SIG-M5 treated with dmso at 0.1 percent for 504 hours (cell line): Measurements from ENCODE around the gene TACC2.

Source experiments
- DNase-seq: peaks from one replicate; lab custom pipeline; 2025; ENCODE audit not compliant: unreplicated experiment; lab: John Stamatoyannopoulos, UW

TACC2 gene

DNA sequence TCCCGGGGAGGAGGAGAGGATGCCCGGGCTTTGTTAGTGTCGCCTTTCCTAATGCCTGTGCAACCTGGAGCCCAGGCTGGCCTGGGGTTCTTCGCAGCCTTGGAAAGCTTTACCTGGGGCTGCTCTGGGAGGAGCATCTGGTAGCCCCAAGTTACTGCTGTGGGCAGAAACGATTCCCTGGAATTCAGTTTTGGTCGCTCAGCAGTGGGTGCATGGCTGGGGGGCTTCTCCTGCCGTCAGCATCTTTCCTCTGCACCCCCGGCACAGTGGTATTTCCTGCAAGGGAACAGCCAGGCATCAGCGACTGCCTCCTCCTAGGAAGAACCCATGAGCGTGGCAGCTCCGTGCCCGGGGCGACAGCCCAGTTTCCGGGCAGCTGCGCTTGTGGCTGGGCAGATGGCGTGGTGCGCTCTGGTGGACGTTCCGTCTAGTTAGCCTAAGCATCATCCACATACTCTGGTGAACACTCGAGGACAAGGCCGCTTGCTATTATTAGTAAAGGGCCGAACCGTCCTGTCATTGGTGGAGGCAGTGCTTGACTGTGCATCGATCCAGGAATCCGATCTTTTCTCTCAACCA lies 175.1 kb downstream of the TACC2 start:
- no peak for DNase-seq

DNA sequence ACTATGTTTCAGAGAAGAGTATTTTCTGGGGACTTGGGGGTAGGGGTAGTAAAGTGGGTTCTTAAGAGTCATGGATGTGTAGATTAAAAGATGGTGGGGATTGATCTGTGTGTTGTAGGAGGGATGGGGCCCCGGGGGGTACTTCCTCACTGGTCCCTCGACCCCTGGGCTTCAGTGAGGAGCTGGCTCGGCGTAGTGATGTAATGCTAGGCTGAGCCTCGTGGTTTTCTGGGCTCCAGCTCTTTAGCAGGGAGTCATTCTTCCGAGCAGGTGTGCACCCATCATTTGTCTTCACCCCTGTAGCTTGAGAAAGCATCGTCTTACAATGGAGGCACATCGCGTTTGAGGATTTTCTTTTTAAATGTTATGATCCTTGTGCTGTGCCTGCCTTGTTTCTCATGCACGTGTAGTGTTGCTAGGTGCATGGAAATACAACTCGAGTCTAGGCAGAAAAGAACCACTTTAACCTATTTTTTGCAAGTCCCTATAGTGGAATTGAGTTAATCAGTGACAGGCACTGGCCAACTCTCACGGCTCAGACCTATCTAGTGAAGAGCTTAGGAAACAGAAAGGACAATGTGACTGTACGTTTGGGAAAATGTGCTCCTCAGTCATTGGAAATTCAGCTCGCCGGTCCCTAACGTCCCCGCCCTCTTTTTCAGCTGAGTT lies 176.0 kb downstream of the TACC2 start:
- DNase-seq: no peak

DNA sequence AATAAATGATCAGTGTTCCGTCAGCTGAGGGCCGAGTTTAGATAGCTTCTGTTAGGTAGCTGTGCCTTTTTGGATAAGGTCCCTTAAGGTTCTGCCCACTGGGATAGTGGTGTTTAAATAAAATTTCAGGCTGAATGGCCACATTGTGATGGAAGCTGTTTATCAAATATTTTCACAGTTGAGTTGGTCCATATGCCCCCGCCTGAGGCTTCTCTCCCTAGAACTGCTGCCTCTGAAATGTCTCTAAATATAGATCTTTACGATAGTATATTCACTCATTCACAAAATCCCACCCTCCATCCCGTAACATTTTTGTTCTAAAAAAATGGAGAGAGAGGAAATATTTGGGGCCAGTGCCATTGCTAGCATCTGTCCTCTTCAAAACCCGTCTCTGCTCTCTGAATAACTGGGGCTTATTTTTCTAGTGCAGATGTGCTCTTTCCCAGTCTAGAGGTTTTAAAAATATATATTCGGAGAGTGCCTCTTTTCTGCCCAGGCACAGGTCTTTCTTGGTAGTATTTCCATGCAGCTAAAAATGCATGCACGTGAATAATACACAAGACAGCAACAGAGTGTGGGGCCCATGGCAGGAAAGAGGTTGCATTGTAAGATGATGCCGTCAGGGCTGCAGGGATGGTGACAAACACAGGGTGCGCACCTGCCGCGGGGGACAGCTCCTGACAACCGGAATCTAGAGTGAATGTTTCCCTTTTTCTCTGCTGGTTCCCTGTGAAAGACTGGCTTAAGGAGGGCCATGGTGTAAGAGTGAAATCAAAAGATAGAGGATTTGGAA lies 176.7 kb downstream of the TACC2 start:
- DNase-seq: no peak

DNA sequence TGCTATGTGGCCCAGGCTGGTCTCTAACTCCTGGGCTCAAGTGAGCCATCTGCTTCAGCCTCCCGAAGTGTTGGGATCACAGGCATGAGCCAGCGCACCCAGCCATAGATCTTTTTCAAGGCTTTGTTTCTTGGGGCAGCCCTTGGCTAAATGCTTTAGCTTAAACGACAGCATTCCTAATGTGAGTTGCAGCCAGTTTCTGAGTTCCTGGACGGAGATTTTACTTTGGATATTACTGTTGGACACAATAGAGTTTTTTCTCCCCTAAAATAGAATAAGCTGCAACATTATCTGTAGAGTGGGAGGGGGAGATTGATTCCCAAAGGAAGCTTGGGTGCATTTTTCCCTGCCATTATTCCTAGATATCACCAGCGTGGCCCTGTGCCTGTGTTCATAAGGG lies 179.1 kb downstream of the TACC2 start:
- DNase-seq: no peak

DNA sequence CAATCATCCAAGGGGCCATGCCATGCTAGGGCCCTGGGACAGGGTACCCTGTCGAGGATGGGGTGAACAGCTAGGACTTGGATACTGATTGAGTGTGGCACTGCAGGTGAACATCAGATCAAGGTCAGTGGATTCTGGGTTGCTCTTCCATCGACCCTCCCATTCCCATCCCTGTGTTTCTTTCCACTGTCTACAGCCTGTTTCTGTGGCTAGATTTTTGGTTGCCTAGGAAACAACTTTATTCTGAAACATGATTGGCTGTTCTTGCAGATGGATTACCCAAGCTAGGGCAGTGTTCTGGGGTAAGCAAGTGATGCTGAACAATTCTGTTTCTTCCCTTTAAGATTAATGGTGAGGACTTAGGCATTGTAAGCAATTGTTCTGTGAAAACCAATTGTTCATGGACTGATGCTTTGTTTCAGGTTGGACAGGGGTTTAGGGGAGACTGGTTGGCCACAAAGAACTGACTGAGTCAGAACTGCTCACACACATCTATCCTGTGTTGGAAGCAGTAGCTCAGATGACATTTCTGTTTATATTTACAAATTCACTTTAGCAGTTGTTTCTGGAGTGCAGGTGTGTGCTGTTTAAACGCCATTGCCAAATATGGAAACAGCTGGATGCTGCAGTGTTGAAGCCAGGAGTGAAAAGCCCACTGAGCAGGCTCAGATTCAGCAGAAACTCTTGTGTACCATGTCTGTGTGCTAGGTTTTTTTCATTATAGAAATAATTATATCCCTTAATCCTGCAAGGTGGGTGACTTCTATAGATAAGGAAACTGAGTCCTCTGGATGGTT lies 179.8 kb downstream of the TACC2 start:
- no peak for DNase-seq

DNA sequence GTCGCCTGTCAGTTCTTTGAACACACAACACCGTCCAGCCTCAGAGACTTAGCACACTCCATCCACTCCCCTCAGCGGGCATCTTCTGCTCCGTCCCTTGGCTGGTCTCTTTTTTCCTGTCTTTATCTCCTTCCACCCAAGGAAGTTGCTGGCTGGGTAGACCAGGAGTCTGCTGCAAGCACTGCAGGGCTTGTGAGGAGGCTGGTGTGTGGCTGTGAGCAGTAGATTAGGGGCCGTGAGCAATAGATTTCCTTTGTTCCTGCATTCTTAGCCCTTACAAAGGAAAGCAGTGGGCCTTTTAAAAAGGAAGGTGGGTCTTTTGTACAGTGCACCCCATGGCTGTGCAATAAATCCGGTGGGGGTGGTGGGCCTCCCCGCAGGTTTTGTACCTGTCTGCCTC lies 181.8 kb downstream of the TACC2 start:
- no peak for DNase-seq

DNA sequence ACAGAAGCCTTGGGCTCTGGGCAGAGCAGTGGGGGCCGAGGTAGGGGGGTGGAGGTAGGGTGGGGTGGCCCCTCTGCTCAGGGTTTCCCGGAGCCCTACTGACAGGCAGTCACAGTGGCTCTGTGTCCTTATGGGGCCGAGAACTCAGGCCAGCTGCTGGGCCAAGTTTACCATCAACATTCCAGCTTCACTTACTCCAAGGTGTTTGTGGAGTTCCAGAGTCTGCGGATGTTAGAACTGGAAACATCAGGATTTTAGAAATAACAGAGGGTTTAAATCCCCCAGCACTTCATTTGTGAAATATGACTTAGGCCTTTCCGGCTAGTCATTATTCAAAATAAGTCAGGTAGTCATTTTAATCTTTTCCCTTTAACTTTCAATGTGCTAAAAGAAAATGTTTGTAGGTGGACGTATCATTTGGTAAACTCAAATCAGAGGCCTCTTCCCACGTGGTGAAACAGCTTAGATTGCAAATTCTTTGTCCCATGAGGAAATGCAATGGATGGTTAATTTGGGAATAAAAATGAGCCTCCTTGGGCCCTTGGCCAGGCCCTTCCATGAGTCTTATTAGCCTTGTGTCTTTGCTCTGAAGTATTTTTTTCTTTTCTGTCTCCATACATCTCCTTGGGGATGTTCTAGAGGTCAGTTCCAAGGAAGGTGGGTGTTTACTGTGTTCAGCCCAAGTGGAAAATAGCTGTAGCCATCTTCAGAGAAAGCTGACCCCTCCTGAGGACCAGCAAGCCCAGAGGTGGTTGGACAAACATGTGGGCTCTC lies 182.5 kb downstream of the TACC2 start:
- no peak for DNase-seq

DNA sequence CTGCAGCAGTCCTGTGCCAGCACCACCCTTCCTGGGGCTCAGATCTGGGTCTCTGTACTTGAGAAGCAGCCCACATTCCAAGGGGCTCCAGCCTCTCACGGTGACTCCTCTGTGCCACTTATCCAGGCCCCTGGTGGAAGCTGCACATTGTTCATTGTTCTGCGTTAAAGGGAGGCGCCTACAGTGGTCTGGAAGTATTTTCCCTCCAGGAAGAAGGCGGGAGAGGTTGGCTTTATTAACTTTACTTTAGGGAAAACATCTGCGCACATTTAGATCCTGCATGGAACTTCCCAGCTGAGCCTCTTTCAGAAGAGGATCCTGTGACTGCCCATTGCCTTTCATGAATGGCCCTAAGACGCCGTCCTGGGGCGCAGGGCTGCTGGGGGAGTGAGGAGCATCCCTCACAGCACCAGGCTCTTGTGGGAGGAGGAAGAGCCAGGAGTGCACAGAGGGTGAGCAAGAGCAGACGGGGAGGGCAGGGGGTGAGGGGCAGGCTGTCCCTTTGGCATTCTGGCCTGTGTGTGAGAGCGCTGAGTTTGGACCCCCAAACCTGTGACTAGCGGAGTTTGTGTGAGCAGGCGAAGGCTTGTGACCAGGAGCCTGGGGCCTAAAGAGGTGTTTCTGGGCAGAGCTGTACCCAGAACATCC lies 183.5 kb downstream of the TACC2 start:
- no peak for DNase-seq

DNA sequence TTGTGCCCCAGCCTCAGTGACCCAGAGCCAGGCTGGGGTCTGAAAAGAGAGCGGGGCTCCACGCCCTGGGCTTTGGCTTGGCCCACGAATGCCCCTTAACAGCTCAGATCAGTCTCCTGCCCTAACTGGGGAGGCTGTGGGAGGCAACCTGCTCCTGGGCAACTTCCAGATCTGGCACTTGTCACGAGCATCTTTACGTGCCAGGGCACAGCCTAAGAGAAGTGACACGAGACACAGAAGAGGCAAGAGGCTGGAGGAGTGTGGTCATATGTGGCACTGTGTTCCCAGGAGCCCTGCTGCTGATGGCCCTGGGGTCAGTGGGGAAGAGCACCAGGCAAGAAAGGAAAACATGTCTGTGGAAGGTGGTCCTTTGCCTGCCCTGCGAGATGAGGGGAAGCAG lies 184.4 kb downstream of the TACC2 start:
- DNase-seq: no peak

DNA sequence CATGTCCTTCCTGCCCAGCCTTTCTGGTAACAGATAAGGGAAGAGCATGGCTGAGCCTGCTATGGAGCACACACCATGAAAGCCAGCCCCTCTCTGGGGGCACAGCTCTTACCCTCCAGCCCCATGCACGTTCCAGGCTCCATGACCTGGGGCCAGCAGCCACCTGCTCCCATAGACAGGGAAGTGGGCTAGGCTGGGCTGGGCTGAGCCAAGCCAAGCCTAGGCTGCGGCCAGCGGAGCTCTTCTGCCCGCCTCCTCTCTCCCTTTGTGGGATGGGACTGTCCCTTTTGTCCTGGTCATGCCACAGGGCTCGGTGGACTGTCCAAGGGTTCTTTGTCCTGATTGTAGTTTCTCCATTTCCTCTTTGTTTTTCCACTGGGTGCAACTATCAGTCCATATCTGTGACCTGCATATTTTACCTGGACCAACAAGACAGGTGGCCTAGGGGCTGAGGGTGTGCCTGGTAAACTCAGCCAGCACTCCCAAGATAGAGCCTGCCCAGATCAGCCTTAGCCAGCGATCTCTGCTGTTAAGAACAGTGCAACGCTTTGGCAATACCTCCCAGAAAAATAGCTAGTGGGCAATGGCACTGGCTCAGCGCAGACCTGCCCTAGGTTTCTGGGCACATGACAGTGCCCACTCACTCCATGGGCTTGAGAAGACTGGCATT lies 184.9 kb downstream of the TACC2 start:
- DNase-seq: no peak

DNA sequence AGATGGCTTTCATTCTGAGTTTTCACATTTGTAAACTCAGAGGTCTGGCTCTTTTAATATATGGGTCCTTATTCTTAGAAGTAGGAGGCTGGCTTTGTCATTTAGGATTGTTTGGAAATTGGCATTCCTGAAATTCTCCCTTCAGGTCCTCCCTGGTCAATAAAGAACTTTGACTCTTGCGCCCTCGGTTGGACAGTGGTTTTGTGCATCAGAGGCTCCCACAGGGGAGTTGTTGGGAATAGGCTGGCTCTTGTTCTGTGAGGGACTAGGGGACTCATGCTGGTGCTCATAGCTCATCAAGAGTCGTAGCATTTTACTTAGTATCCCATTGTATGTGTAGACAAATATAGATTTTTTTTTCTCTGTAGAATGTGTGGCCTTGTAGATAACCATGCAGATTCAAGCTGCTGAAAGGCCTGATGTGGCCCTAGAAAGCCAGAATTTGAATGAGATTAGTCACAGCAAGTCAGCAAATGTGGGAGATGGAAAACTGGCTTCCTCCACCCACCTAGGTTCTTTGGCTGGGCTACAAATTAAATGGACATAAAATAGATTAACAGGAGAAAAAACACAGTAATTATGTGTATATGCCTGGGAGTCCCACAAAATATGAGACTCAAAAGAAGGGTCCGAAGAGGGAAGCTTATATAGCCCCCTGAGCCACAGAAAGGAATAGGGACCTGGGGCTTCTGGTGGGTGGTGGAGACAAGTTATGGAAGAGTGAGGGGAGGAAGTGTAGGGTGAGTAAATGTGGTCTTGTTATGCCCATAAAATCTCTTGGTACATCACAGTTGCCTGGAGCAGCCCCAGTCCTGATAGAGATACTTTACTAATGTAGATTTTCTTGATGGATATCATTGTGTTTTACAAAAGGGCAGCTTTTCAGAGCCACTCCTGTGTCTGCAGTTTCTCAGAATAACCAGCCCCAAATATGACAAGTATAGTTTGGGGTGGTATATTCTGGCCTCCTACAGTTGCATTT lies 187.6 kb downstream of the TACC2 start:
- no peak for DNase-seq

DNA sequence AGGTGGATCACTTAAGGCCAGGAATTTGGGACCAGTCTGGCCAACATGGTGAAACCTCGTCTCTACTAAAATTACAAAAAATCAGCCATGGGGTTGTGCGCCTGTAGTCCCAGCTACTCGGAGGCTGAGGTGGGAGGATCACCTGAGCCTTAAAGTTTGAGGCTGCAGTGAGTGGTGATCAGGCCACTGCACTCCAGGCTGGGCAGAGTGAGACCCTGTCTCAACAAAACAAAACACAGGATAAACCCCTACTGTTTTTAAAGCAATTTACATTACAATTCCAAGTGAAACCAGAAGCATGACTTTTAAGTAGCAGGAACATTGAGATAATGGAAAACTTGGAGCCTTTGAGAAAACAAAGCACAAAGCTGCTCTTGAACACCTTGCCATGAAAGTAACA lies 189.7 kb downstream of the TACC2 start:
- DNase-seq: no peak

DNA sequence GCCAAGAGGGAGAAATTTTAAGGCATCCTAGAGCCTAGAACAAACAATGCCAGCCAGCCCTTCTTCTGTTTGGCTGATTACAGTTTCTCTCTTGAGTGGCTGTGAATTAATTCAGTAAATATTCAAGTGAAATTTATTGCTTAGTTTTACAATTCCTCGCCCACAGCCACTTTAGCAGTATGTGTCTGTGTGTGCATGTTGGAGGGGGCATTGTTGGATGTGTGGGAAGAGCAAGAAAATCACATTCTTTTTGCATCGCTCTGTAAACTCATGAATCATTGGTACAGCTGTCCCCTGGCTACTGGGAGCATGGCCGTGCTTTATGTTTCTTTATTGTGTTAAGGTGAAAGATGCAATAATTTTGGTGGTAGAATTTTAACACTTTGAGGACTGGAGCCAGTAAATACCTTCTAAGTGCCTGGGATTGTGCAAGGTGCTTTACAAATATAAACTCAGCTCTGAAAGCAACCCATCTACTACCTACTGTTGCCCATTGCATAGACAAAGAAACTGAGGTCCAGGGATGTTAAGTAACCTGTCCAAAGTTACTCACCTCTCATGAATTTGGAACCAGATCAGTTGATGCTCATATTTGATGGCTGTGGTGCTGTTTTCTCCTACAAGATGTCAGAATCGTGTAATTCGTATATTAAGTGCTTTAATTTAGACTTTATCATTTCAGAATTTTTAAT lies 192.2 kb downstream of the TACC2 start:
- no peak for DNase-seq

DNA sequence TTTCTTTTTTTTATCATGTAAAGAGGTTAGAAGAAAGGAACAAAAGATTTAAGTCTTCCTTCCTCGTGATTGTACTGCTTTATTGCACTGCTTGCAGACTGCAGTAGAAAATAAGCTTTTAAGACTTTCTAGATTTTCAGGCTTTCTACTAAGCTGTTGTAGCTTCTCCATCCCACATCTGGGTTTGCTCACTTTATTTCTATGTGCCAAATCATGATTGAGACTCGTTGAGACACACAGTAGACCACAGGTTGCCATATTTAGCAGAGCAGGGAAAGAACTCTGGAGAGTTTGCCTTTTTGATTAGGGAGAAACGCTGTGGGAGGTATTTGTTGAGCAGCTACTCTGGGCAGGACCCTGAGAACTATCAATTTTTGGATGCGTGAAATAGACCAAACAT lies 192.9 kb downstream of the TACC2 start:
- DNase-seq: no peak

DNA sequence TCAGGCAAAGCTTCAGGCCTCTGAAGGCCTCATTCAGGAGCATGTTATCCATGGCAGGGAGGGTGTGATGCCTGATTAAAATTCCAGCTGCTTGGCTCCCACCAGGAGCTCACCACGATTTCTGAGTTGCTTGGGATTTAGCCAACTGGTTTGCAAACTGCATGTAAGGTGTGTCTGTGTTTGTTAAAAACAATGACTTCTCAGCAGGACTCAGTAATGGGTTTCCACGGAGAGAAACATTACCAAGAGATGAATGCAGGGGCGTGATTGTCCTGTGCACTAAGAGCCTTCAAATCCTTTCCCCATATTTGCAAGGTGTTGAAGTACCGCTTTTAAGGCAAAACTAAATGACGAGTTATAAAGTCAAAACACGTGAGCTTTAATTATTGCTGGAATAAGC lies 193.3 kb downstream of the TACC2 start:
- no peak for DNase-seq

DNA sequence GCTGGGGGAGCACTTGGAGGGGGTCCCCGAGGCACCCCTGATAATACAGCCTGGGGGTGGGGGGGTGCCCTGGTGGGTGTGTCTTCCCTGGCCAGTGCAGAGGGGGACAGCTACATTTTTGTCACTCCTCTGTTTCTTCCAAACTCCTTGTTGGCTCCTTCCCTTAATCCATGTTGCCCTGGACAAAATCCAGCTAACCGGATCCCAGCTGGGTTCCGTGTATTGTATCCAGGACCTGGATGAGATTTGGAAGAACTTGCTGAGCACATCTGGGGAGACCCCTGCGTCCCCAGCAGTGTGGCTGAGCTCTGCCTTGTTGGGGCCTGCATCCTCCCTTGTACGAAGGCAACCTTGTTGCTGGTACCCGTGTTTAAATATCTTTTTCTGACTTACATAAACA lies 195.3 kb downstream of the TACC2 start:
- DNase-seq: no peak

DNA sequence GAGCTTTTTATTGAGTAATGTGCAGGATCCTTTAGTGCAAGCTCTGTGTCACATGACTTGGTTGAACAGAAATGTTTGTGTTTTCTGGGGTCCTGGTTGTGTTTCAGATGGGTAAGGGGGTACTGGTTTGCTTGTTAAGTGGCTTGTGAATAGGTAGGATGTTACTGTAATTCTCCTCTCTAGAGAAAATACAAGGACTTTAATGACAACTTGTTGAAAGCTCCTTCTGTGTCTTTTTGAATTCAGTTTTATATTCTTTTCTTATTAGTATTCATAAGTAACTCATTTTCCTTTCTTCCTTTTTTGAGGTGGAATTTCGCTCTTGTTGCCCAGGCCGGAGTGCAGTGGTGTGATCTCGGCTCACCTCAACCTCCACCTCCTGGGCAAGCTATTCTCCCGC lies 196.7 kb downstream of the TACC2 start:
- DNase-seq: no peak
